A673 (cell line): ENCODE data around the gene OBI1.

Source experiments
- EZH2 ChIP-seq: fragments of 200-600 bp; sonication (generic); IDR thresholded peaks from 2 replicates; pipeline ENCODE4 v1.6.1; 2017; ENCODE audit warnings: borderline replicate concordance, low read depth, mild to moderate bottlenecking, mixed read lengths, antibody characterized with exemption, low read length; ENCODE audit not compliant: poor library complexity, severe bottlenecking
- TF ChIP-seq, protein P1 (sequence below): fragments of 300-800, 200-600 bp; sonication (generic); conservative IDR thresholded peaks from 2 replicates; pipeline ENCODE4 v1.5.1; 2017; ENCODE audit warnings: low read depth, mild to moderate bottlenecking, antibody characterized with exemption, low read length, moderate library complexity, mixed read lengths

DNA sequence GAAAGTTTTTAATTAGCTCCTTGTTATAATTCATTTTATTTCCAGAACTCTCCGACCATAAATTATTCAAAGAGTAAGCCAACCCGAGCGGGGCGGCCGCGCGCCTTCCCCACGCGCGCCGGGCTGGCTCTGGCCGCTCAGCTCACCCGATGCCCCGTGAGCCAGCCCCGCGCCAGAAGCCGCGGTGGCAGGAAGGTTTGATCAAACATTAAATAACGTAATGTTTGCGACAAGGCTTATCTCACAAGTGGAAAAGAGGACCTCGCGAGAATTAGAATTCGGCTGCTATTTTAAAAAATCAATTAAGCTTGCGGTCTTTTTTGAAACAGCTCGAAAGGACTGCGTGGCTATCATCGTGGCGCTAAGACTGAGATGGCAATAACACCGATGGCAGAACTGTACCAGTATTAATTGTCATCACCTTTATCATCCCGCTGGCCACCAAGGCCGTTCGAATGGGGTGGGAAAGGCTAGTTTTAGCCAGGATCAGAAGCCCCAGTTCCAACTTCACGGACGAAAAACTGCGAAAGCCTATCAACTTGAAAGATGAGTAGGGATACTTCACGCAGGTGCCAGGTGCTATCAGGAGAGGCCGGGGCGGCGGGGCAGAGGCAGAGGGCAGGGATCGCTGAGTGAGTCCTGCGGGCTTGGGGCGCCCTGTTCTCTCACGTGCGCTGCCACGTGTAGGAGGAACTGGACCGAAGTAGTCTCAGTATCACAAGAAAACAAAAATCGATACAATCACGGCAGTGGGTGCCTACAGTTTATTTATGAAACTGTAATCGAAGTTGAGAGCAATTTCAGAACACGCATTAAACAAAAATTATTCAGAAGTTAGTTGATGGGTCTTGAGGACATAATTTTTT, 62.0 kb downstream of the OBI1 start:
- TF ChIP-seq EZH2: peak; percentile 91
- TF ChIP-seq, protein P1, sequence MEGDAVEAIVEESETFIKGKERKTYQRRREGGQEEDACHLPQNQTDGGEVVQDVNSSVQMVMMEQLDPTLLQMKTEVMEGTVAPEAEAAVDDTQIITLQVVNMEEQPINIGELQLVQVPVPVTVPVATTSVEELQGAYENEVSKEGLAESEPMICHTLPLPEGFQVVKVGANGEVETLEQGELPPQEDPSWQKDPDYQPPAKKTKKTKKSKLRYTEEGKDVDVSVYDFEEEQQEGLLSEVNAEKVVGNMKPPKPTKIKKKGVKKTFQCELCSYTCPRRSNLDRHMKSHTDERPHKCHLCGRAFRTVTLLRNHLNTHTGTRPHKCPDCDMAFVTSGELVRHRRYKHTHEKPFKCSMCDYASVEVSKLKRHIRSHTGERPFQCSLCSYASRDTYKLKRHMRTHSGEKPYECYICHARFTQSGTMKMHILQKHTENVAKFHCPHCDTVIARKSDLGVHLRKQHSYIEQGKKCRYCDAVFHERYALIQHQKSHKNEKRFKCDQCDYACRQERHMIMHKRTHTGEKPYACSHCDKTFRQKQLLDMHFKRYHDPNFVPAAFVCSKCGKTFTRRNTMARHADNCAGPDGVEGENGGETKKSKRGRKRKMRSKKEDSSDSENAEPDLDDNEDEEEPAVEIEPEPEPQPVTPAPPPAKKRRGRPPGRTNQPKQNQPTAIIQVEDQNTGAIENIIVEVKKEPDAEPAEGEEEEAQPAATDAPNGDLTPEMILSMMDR: no peak
